GF-D8 (cell line): ENCODE data around the gene C18orf63.

Experiments
- DNase-seq: peaks from one replicate; lab custom pipeline; 2025; lab: John Stamatoyannopoulos, UW

The C18orf63 gene

GRCh38 chr18:74376523-74376922, 60.9 kb downstream of the C18orf63 start:
- DNase-seq, result no peak

- peak; percentile 92 for DNase-seq
These were observed 62.1 kb downstream of the C18orf63 start for GRCh38 chr18:74377776-74378175.

- peak; percentile 92 for DNase-seq
These were observed 62.6 kb downstream of the C18orf63 start for GRCh38 chr18:74378179-74378682.

- no peak for DNase-seq
These were observed 65.3 kb downstream of the C18orf63 start for GRCh38 chr18:74380916-74381315.

- DNase-seq, result no peak
These were observed 66.1 kb downstream of the C18orf63 start for GRCh38 chr18:74381621-74382295.

- DNase-seq, result no peak
These were observed 66.9 kb downstream of the C18orf63 start for GRCh38 chr18:74382481-74383017.

- DNase-seq, result no peak
These were observed 71.7 kb downstream of the C18orf63 start for GRCh38 chr18:74387383-74387782.

- no peak for DNase-seq
These were observed 72.6 kb downstream of the C18orf63 start for GRCh38 chr18:74388227-74388626.

- DNase-seq, result no peak
These were observed 73.7 kb downstream of the C18orf63 start for GRCh38 chr18:74389171-74389927.

- DNase-seq, result no peak
These were observed 74.4 kb downstream of the C18orf63 start for GRCh38 chr18:74389991-74390390.

GRCh38 chr18:74390900-74391299, 75.3 kb downstream of the C18orf63 start:
- DNase-seq, result peak; percentile 64

- DNase-seq, result no peak
These were observed 76.7 kb downstream of the C18orf63 start for GRCh38 chr18:74392323-74392722.

GRCh38 chr18:74395006-74395405, 79.4 kb downstream of the C18orf63 start:
- DNase-seq, result no peak

GRCh38 chr18:74395648-74396154, 80.1 kb downstream of the C18orf63 start:
- DNase-seq, result no peak

- DNase-seq, result peak; percentile 15
These were observed 80.8 kb downstream of the C18orf63 start for GRCh38 chr18:74396171-74397169.

GRCh38 chr18:74397572-74397971, 81.9 kb downstream of the C18orf63 start:
- DNase-seq, result no peak

GRCh38 chr18:74399091-74399887, 83.7 kb downstream of the C18orf63 start:
- peak; percentile 92 for DNase-seq

- no peak for DNase-seq
These were observed 85.2 kb downstream of the C18orf63 start for GRCh38 chr18:74400813-74401212.

GRCh38 chr18:74402806-74403433, 87.3 kb downstream of the C18orf63 start:
- no peak for DNase-seq

- DNase-seq, result no peak
These were observed 92.2 kb downstream of the C18orf63 start for GRCh38 chr18:74407888-74408287.
